ENCODE measurements around the gene TGFBR3. TPM values are rescaled to one million over a fixed set of nuclear protein-coding genes. Genes with fewer than 3 reads are reported as not detected.

TGFBR3 gene
- total and polyA plus RNA-seq, 5 donors from 2014 or later, result 15.8 to 47.5 (median 20.0) TPM

DNA sequence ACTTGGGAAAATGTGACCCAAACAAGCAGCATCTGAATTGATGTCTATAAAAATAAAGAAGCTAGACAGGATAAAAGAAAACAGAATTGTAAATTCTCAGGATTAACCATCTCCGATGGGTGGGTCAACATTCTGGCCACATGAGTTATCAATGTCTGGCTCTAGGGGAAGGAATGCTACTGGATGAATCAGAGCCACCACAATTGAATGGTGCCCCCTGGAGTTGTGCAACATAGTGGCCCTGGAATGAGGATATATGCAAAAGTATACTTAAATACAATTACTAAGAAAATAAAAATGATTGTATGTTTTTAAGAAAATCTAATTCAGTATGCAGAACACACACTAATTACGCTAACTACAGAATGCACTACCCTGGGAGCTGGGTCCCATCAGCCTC is 185.6 kb downstream of the TGFBR3 start:
- Histone ChIP-seq H3K9me3 (ENCODE audit: control insufficient read depth in 2 of 2, low read length in 2 of 2) (no peaks in the 10 kb centered on the region), H3K27me3 (ENCODE audit: control insufficient read depth, insufficient read depth, low read length) (no peaks in the 10 kb centered on the region), H3K4me3 (ENCODE audit: low read depth, low read length) (no peak overlapping the region), H3K27ac (ENCODE audit: insufficient read depth, low read length, poor library complexity, severe bottlenecking) (no peak overlapping the region), H3K36me3 (ENCODE audit: control insufficient read depth, insufficient read depth, low read length) (peaks cover 7% of the 10 kb centered on the region), H3K4me1 (ENCODE audit: control insufficient read depth, insufficient read depth, low read length, poor library complexity, severe bottlenecking) (peaks cover 11% of the 10 kb centered on the region)
- no peak overlapping the region for H3K4me3 Mint-ChIP-seq
- H3K36me3 Mint-ChIP-seq, result peaks cover 52% of the 10 kb centered on the region
- DNase-seq (no peak), ATAC-seq (ENCODE audit: low read depth in 2 of 2) (no peak)
- no peaks in the 10 kb centered on the region for H3K27me3 Mint-ChIP-seq
- H3K9me3 Mint-ChIP-seq, result no peaks in the 10 kb centered on the region
- no peak overlapping the region for H3K27ac Mint-ChIP-seq
- peaks cover 5 to 28% (median 20%) of the 10 kb centered on the region in 4 donors for H3K4me1 Mint-ChIP-seq

DNA sequence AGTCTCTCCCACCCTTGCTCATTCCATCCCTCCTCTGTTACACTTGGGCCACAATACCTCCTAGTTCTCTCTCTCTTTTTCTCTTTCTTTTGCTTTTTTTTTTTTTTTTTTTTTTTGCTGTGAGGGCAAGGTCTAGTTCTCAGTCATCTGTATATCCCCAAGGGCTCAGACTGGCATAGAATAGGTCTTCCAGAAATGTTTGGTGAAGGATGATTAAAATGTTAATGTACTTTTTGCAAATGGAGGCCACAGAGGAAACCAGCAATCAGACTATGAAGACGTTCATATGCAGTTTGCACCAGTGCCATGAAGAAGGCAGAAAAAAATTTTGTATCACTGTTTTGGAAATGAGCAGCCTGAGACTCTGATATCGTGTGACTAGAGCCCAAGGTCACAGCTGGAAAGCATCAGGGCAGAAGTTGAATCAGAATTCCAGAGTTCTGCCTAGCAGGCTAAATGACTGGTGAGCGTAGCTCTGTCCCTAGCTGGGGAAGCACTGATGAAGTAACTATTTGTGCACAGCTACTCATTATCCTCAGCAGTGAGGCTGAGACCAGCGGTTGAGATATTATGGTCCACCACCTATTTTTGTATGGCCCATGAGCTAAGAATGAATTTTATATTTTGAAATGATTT is 186.5 kb downstream of the TGFBR3 start:
- peaks cover 7% of the 10 kb centered on the region for H3K36me3 ChIP-seq (ENCODE audit: control insufficient read depth, insufficient read depth, low read length)
- no peaks in the 10 kb centered on the region for H3K27me3 ChIP-seq (ENCODE audit: control insufficient read depth, insufficient read depth, low read length)
- H3K27me3 Mint-ChIP-seq, result no peaks in the 10 kb centered on the region
- ATAC-seq (ENCODE audit: low read depth in 2 of 2) (no peak), DNase-seq (no peak)
- no peak overlapping the region for H3K4me3 Mint-ChIP-seq
- H3K27ac Mint-ChIP-seq, result peak overlapping the region in 1 of 3 donors; percentile 27
- H3K36me3 Mint-ChIP-seq, result peaks cover 55% of the 10 kb centered on the region
- no peak overlapping the region for H3K4me3 ChIP-seq (ENCODE audit: low read depth, low read length)
- H3K9me3 Mint-ChIP-seq, result no peaks in the 10 kb centered on the region
- no peak overlapping the region for H3K27ac ChIP-seq (ENCODE audit: insufficient read depth, low read length, poor library complexity, severe bottlenecking)
- peaks cover 11% of the 10 kb centered on the region for H3K4me1 ChIP-seq (ENCODE audit: control insufficient read depth, insufficient read depth, low read length, poor library complexity, severe bottlenecking)
- H3K9me3 ChIP-seq (ENCODE audit: control insufficient read depth in 2 of 2, low read length in 2 of 2), result no peaks in the 10 kb centered on the region
- peaks cover 5 to 28% (median 20%) of the 10 kb centered on the region in 4 donors for H3K4me1 Mint-ChIP-seq

DNA sequence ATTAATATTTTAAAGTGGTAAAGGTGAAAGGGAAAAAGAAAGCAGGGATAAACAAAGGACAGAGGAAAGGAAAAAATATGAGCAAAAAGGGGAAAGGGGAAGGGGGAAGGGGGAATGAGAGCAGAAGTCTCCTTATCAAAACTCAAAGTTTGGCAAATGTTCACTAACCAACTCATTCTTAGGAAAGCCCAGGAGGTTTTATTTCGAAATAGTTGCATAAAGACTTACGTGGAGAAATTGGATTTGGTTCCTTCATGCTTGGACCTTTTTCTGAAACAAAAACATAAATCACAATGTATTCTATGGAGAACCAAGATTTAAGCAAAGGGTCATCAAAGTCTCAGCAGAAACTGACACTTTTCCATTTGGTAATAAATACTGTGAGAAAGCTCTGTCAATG is 188.1 kb downstream of the TGFBR3 start:
- peaks cover 11% of the 10 kb centered on the region for H3K4me1 ChIP-seq (ENCODE audit: control insufficient read depth, insufficient read depth, low read length, poor library complexity, severe bottlenecking)
- H3K9me3 ChIP-seq (ENCODE audit: control insufficient read depth in 2 of 2, low read length in 2 of 2), result no peaks in the 10 kb centered on the region
- H3K36me3 Mint-ChIP-seq, result peaks cover 55% of the 10 kb centered on the region
- H3K27ac ChIP-seq (ENCODE audit: insufficient read depth, low read length, poor library complexity, severe bottlenecking), result no peak overlapping the region
- H3K36me3 ChIP-seq (ENCODE audit: control insufficient read depth, insufficient read depth, low read length), result peaks cover 9% of the 10 kb centered on the region
- H3K4me1 Mint-ChIP-seq, result peaks cover 5 to 28% (median 20%) of the 10 kb centered on the region in 4 donors
- no peaks in the 10 kb centered on the region for H3K27me3 ChIP-seq (ENCODE audit: control insufficient read depth, insufficient read depth, low read length)
- H3K27me3 Mint-ChIP-seq, result no peaks in the 10 kb centered on the region
- ATAC-seq (ENCODE audit: low read depth in 2 of 2), result no peak
- no peak for DNase-seq
- H3K9me3 Mint-ChIP-seq, result no peaks in the 10 kb centered on the region
- no peak overlapping the region for H3K4me3 Mint-ChIP-seq
- peak overlapping the region in 1 of 3 donors; percentile 64 for H3K27ac Mint-ChIP-seq
- no peak overlapping the region for H3K4me3 ChIP-seq (ENCODE audit: low read depth, low read length)

DNA sequence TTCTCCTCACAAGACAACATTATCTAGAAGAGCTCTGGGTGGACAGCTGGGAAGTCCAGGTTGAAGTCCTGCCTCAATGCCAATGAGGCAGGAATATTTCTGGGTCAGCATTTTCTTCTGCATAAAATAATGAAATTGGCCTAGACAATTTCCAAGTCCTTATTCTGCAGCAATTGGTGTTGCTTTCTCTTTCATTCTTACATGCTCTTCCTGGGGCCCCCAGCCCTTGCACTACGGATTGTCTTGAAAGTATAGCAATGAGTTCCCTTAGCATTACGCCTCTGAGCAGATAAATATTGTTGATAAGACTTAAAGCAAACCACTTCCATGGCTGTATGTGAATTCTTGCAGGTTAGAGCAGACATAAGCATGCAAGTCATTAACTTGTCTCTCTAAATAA is 188.5 kb downstream of the TGFBR3 start:
- Mint-ChIP-seq H3K27ac (peak overlapping the region in 1 of 3 donors; percentile 64), H3K9me3 (no peaks in the 10 kb centered on the region), H3K36me3 (peaks cover 59% of the 10 kb centered on the region), H3K27me3 (no peaks in the 10 kb centered on the region), H3K4me3 (peak overlapping the region in 2 of 4 donors; percentile 8 to 62), H3K4me1 (peaks cover 5 to 28% (median 20%) of the 10 kb centered on the region in 4 donors)
- peaks cover 11% of the 10 kb centered on the region for H3K4me1 ChIP-seq (ENCODE audit: control insufficient read depth, insufficient read depth, low read length, poor library complexity, severe bottlenecking)
- no peaks in the 10 kb centered on the region for H3K9me3 ChIP-seq (ENCODE audit: control insufficient read depth in 2 of 2, low read length in 2 of 2)
- ATAC-seq (ENCODE audit: low read depth in 2 of 2), result peak; percentile 57 to 59
- peak overlapping the region; percentile 13 for H3K4me3 ChIP-seq (ENCODE audit: low read depth, low read length)
- DNase-seq, result peak in 2 of 3 donors; percentile 19 to 86
- peaks cover 12% of the 10 kb centered on the region for H3K36me3 ChIP-seq (ENCODE audit: control insufficient read depth, insufficient read depth, low read length)
- no peak overlapping the region for H3K27ac ChIP-seq (ENCODE audit: insufficient read depth, low read length, poor library complexity, severe bottlenecking)
- no peaks in the 10 kb centered on the region for H3K27me3 ChIP-seq (ENCODE audit: control insufficient read depth, insufficient read depth, low read length)

DNA sequence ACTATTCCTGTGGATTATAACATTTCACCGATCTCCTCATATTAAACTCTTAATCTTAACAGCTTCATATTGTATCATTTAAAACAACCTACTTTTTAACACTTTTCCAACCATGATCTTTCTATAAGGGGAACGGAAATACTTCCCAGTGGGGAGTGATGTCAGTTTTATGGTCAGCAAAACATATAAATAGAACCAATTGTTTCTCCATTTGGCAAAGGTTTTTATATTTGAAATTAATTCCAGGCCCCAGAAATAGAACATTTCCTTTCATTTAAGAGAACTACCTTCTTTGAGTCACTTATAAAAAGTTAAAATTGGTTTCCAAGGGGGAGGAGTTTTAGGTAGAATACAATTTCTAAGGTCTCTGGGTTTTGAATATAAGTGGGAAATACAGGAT is 189.6 kb downstream of the TGFBR3 start:
- no peaks in the 10 kb centered on the region for H3K9me3 ChIP-seq (ENCODE audit: control insufficient read depth in 2 of 2, low read length in 2 of 2)
- H3K4me1 Mint-ChIP-seq, result peaks cover 5 to 28% (median 20%) of the 10 kb centered on the region in 4 donors
- H3K27ac ChIP-seq (ENCODE audit: insufficient read depth, low read length, poor library complexity, severe bottlenecking), result no peak overlapping the region
- no peaks in the 10 kb centered on the region for H3K27me3 ChIP-seq (ENCODE audit: control insufficient read depth, insufficient read depth, low read length)
- no peak overlapping the region for H3K4me3 Mint-ChIP-seq
- H3K27ac Mint-ChIP-seq, result peak overlapping the region in 1 of 3 donors; percentile 64
- H3K36me3 Mint-ChIP-seq, result peaks cover 61% of the 10 kb centered on the region
- H3K27me3 Mint-ChIP-seq, result no peaks in the 10 kb centered on the region
- H3K4me3 ChIP-seq (ENCODE audit: low read depth, low read length), result no peak overlapping the region
- peaks cover 12% of the 10 kb centered on the region for H3K36me3 ChIP-seq (ENCODE audit: control insufficient read depth, insufficient read depth, low read length)
- no peaks in the 10 kb centered on the region for H3K9me3 Mint-ChIP-seq
- ATAC-seq (ENCODE audit: low read depth in 2 of 2), result no peak
- H3K4me1 ChIP-seq (ENCODE audit: control insufficient read depth, insufficient read depth, low read length, poor library complexity, severe bottlenecking), result peaks cover 11% of the 10 kb centered on the region
- no peak for DNase-seq

DNA sequence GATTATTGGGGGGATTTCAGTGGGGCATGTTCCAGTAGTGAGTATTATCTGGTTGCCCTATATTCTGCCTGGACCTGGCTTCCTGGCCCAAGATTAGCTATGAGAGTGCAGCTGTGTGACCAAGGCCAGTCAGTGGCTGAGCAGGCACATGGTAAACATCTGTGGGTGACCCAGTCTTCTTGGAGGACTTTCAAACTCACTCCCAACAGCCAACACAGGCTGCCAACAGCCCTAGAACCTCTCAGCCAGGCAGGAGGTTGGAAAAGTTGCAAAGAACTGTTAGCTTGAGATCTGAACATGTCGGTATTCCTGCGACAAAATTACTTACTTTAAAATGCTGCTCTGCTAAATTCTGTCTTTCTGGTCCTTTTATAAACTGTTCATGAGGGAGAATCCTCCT is 192.4 kb downstream of the TGFBR3 start:
- H3K4me3 Mint-ChIP-seq, result no peak overlapping the region
- peaks cover 49% of the 10 kb centered on the region for H3K36me3 Mint-ChIP-seq

DNA sequence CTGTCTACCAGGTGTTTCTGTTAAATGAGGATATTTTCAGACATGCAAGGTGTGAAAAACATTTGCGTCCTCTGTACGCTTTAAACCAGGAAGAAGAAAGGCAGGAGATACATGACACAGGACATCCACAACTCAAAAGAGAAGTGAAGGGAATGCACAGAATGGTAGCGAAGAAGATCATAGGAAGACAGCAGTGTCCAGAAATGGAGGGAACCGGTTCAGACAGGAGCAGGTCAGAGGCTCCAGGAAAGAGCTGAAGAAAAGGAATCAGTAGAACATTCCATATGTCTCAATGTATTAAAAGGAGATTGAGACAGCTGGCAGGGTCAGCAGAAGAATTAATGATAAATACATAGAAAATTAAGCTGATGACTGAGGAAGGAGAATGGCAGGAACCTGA is 194.4 kb downstream of the TGFBR3 start:
- H3K36me3 Mint-ChIP-seq, result peaks cover 47% of the 10 kb centered on the region
- no peak overlapping the region for H3K27ac Mint-ChIP-seq
- no peaks in the 10 kb centered on the region for H3K27me3 ChIP-seq (ENCODE audit: control insufficient read depth, insufficient read depth, low read length)
- ATAC-seq (ENCODE audit: low read depth in 2 of 2), result no peak
- DNase-seq, result no peak
- peaks cover 12% of the 10 kb centered on the region for H3K36me3 ChIP-seq (ENCODE audit: control insufficient read depth, insufficient read depth, low read length)
- no peaks in the 10 kb centered on the region for H3K27me3 Mint-ChIP-seq
- H3K4me1 Mint-ChIP-seq, result peaks cover 2 to 12% (median 6%) of the 10 kb centered on the region in 4 donors
- H3K4me3 ChIP-seq (ENCODE audit: low read depth, low read length), result no peak overlapping the region
- H3K27ac ChIP-seq (ENCODE audit: insufficient read depth, low read length, poor library complexity, severe bottlenecking), result no peak overlapping the region
- no peaks in the 10 kb centered on the region for H3K9me3 ChIP-seq (ENCODE audit: control insufficient read depth in 2 of 2, low read length in 2 of 2)
- peaks cover 4% of the 10 kb centered on the region for H3K4me1 ChIP-seq (ENCODE audit: control insufficient read depth, insufficient read depth, low read length, poor library complexity, severe bottlenecking)
- no peak overlapping the region for H3K4me3 Mint-ChIP-seq
- H3K9me3 Mint-ChIP-seq, result no peaks in the 10 kb centered on the region

More for the DNA sequence above, 192.4 kb downstream of the TGFBR3 start:
- Mint-ChIP-seq H3K9me3 (no peaks in the 10 kb centered on the region), H3K4me1 (peaks cover 5 to 26% (median 16%) of the 10 kb centered on the region in 4 donors), H3K27me3 (no peaks in the 10 kb centered on the region), H3K27ac (no peak overlapping the region)
- H3K27me3 ChIP-seq (ENCODE audit: control insufficient read depth, insufficient read depth, low read length), result no peaks in the 10 kb centered on the region
- H3K27ac ChIP-seq (ENCODE audit: insufficient read depth, low read length, poor library complexity, severe bottlenecking), result no peak overlapping the region
- H3K4me3 ChIP-seq (ENCODE audit: low read depth, low read length), result no peak overlapping the region
- peaks cover 15% of the 10 kb centered on the region for H3K4me1 ChIP-seq (ENCODE audit: control insufficient read depth, insufficient read depth, low read length, poor library complexity, severe bottlenecking)
- DNase-seq (no peak), ATAC-seq (ENCODE audit: low read depth in 2 of 2) (no peak)
- peaks cover 12% of the 10 kb centered on the region for H3K36me3 ChIP-seq (ENCODE audit: control insufficient read depth, insufficient read depth, low read length)
- H3K9me3 ChIP-seq (ENCODE audit: control insufficient read depth in 2 of 2, low read length in 2 of 2), result no peaks in the 10 kb centered on the region
